GM12878 (cell line): ENCODE results near the gene FBXL14. TPM values are rescaled to one million over a fixed set of nuclear protein-coding genes. Genes with fewer than 3 reads are reported as not detected.

Experiments used
- ATAC-seq: fragments of 200-7000 bp; cut with Tn5 transposase; 3 replicates; pipeline ENCODE4 v1.9.1; 2020; ENCODE audit warnings: mild to moderate bottlenecking, moderate library complexity
- BruUV-seq: library from RNA; stranded (reverse); fragments of 400-500 nt; replicated peaks from 2 replicates; lab custom pipeline; 2021; lab: Mats Ljungman, UMichigan
- CTCF ChIA-PET: fragments of 300-600 bp; sonication (Branson Sonifier 250); formaldehyde crosslinking; extraction: SDS; loops from one replicate; lab custom pipeline; 2021; ENCODE audit warnings: inconsistent platforms; lab: Yijun Ruan, JAX
- POLR2A ChIA-PET: fragments of 350-600 bp; formaldehyde crosslinking; extraction: SDS; loops from one replicate; lab custom pipeline; 2021; ENCODE audit warnings: inconsistent platforms; lab: Charles Lee
- RAD21 ChIA-PET: fragments of 300-600 bp; sonication (Branson Sonifier 250); formaldehyde crosslinking; loops from one replicate; lab custom pipeline; 2023; ENCODE audit warnings: antibody characterized with exemption; ENCODE audit not compliant: unreplicated experiment; lab: Charles Lee
- SMC1A ChIA-PET: fragments of 300-600 bp; sonication (Branson Sonifier 250); formaldehyde crosslinking; loops from one replicate; lab custom pipeline; 2023; ENCODE audit not compliant: unreplicated experiment, uncharacterized antibody; lab: Charles Lee
- DNase-seq: peaks from one replicate; pipeline ENCODE4 v3.0.0-alpha.2; 2011; ENCODE audit warnings: low read depth, low spot score
- FAIRE-seq: peaks from 3 replicates; lab custom pipeline; 2011; peaks lifted over from hg19 to GRCh38; lab: Jason Lieb, UNC
- H2AFZ ChIP-seq: 2 replicates; pipeline ENCODE4 v1.6.0; 2011; ENCODE audit warnings: low read depth, low read length, control low read depth; ENCODE audit not compliant: control insufficient read depth
- H3K27ac ChIP-seq: 2 replicates; pipeline ENCODE4 v1.5.1; 2011; ENCODE audit warnings: control low read depth; ENCODE audit not compliant: control insufficient read depth, insufficient read depth
- H3K27me3 ChIP-seq, 2 experiments: replicated peaks in 1 of 2; 2 replicates each; pipeline versions ENCODE4 v1.6.0 to v1.6.1; 2011; ENCODE audit warnings: low read length in 1 of 2; ENCODE audit not compliant: control insufficient read depth in 2 of 2, insufficient read depth in 2 of 2
- H3K36me3 ChIP-seq, 2 experiments: 2 replicates each; pipeline ENCODE4 v1.5.1; 2011; ENCODE audit warnings: low read length in 1 of 2; ENCODE audit not compliant: control insufficient read depth in 2 of 2, insufficient read depth in 2 of 2
- H3K4me1 ChIP-seq: 2 replicates; pipeline ENCODE4 v1.6.1; 2011; ENCODE audit warnings: mild to moderate bottlenecking, low read length, moderate library complexity, mixed read lengths; ENCODE audit not compliant: control insufficient read depth, insufficient read depth
- H3K4me2 ChIP-seq: 2 replicates; pipeline ENCODE4 v1.6.0; 2011; ENCODE audit warnings: control low read depth; ENCODE audit not compliant: control insufficient read depth, insufficient read depth
- H3K4me3 ChIP-seq: fragments of 200-600 bp; sonication (generic); 2 replicates; pipeline ENCODE4 v1.5.1; 2016
- H3K79me2 ChIP-seq: 2 replicates; pipeline ENCODE4 v1.6.0; 2011; ENCODE audit warnings: low read length; ENCODE audit not compliant: control insufficient read depth, insufficient read depth
- H3K9ac ChIP-seq: 2 replicates; pipeline ENCODE4 v1.8.0; 2011; ENCODE audit warnings: low read length, control low read depth, mixed read lengths; ENCODE audit not compliant: control insufficient read depth, insufficient read depth
- H3K9me3 ChIP-seq: replicated peaks from 3 replicates; pipeline ENCODE4 v1.5.1; 2011; ENCODE audit warnings: mild to moderate bottlenecking, low read length; ENCODE audit not compliant: control insufficient read depth, insufficient read depth
- H4K20me1 ChIP-seq: 2 replicates; pipeline ENCODE4 v1.6.0; 2011; ENCODE audit not compliant: control insufficient read depth, insufficient read depth
- ELK1 ChIP-seq: IDR thresholded peaks from 2 replicates; pipeline ENCODE4 v1.6.1; 2012; ENCODE audit warnings: low read depth, low read length, improper control_type of control experiment
- GATAD2B ChIP-seq: fragments of 450-650 bp; conservative IDR thresholded peaks from 2 replicates; pipeline ENCODE4 v1.6.1; 2017; ENCODE audit warnings: low read depth, mild to moderate bottlenecking, moderate library complexity
- IKZF1 ChIP-seq: fragments of 450-650 bp; conservative IDR thresholded peaks from 2 replicates; pipeline ENCODE4 v1.6.1; 2017; ENCODE audit warnings: antibody characterized with exemption, mild to moderate bottlenecking
- IKZF2 ChIP-seq, 2 experiments: fragments of 450-650 bp; IDR thresholded peaks; 2 replicates each; pipeline ENCODE4 v1.6.1; 2017; ENCODE audit warnings: mild to moderate bottlenecking in 2 of 2, moderate library complexity in 2 of 2
- NFIC ChIP-seq: IDR thresholded peaks from 2 replicates; pipeline ENCODE4 v1.6.1; 2012; ENCODE audit warnings: low read depth, mild to moderate bottlenecking, inconsistent platforms, low read length, moderate library complexity
- NFXL1 ChIP-seq: fragments of 450-650 bp; IDR thresholded peaks from 2 replicates; pipeline ENCODE4 v1.6.1; 2017; ENCODE audit warnings: antibody characterized with exemption, mild to moderate bottlenecking, borderline replicate concordance
- RB1 ChIP-seq: fragments of 450-650 bp; formaldehyde crosslinking; IDR thresholded peaks from 2 replicates; pipeline ENCODE4 v1.6.1; 2017; ENCODE audit warnings: mild to moderate bottlenecking, borderline replicate concordance
- RUNX3 ChIP-seq: IDR thresholded peaks from 2 replicates; pipeline ENCODE4 v1.6.1; 2012; ENCODE audit warnings: low read length, inconsistent platforms
- SIN3A ChIP-seq: IDR thresholded peaks from 2 replicates; pipeline ENCODE4 v1.6.1; 2012; ENCODE audit warnings: low read depth, low read length, improper control_type of control experiment
- SIX5 ChIP-seq: IDR thresholded peaks from 2 replicates; pipeline ENCODE4 v1.6.1; 2011; ENCODE audit warnings: mild to moderate bottlenecking, low read depth, low read length, moderate library complexity; ENCODE audit not compliant: severe bottlenecking
- USF1 ChIP-seq: IDR thresholded peaks from 2 replicates; pipeline ENCODE4 v1.6.1; 2011; ENCODE audit warnings: borderline replicate concordance, low read depth, mild to moderate bottlenecking, moderate library complexity, mixed read lengths, low read length; ENCODE audit not compliant: insufficient read depth; ENCODE audit errors: extremely low read length
- WRNIP1 ChIP-seq: IDR thresholded peaks from 2 replicates; pipeline ENCODE4 v1.6.1; 2011; ENCODE audit warnings: low read depth, low read length, improper control_type of control experiment, borderline replicate concordance
- WGBS: methylation state at CpG from one replicate; pipeline ENCODE4 v1.1.6; 2016; ENCODE audit warnings: low lambda C conversion rate; ENCODE audit not compliant: insufficient replicate concordance, insufficient coverage; ENCODE audit errors: missing lambda C conversion rate; 5-methylcytosine and 5-hydroxymethylcytosine counted together
- in situ Hi-C: fragments of 300-500 bp; cut with MboI; formaldehyde crosslinking; loops from 9 replicates; pipeline ENCODE4 v1.14.3; 2018; ENCODE audit warnings: mixed read lengths
- intact Hi-C: fragments of 100-400 bp; cut with micrococcal nuclease; formaldehyde crosslinking; loops from one replicate; pipeline ENCODE4 v1.14.2; 2022; ENCODE audit not compliant: unreplicated experiment
- polyA plus RNA-seq, 11 experiments: library from polyadenylated mRNA; depleted of rRNA in 4 of 11; unstranded in 6 of 11; stranded (reverse) in 5 of 11; fragments of >200 nt; fragmentation: Nextera tagmentation in 4 of 11; fragmentation: Illumina TruSeq in 1 of 11; extraction: Ambion mirVana in 4 of 11; extraction: Trizol in 1 of 11; gene quantifications; 1 replicate in 1 of 11; 2 replicates in 10 of 11; pipeline versions ENCODE4 v1.2.1 to v1.2.3, GENCODE V29; 2011 to 2016; ENCODE audit warnings: inconsistent platforms in 2 of 11, missing spikeins in 2 of 11, low read depth in 1 of 11
- total RNA-seq, 4 experiments: library from RNA; depleted of rRNA in 3 of 4; stranded (reverse); fragments of >200 nt in 3 of 4; fragmentation: Illumina TruSeq in 1 of 4; extraction: Trizol in 1 of 4; gene quantifications; 2 replicates each; pipeline versions ENCODE4 v1.2.1 to v1.2.3, GENCODE V29; 2013 to 2021

FBXL14 gene
- total and polyA plus RNA-seq, 10 of the 15 experiments (the other 5 are each of a cell fraction or from before 2014, with no cell fraction given) = 0.44 to 19.0 (median 2.9) TPM

- CTCF ChIA-PET = interaction anchor here (0.8 to 7.3 kb wide), 9 partner anchors 9 to 516 kb away, joined by 3 to 112 read pairs (median 11); no protein-coding TSS in a partner anchor
- SMC1A ChIA-PET = interaction anchor here (3.1 to 4.7 kb wide), 3 partner anchors 15 to 515 kb away, joined by 17 to 56 read pairs (median 20); no protein-coding TSS in a partner anchor
- intact Hi-C loops = loop anchor here (5.0 kb wide), 2 partner anchors 159 to 309 kb away; no protein-coding TSS in a partner anchor
- DNase-seq (no peak), FAIRE-seq (no peak), ATAC-seq (no peak)
- 70% methylated on average over 3 of the region's 3 CpGs for WGBS
- TF ChIP-seq IKZF1 (no peak), IKZF2 (IDR thresholded peaks at IDR 0.05) (no peak), GATAD2B (no peak), NFIC (no peak), SIN3A (no peak), USF1 (no peak), NFXL1 (no peak), WRNIP1 (no peak), ELK1 (no peak), SIX5 (no peak), RB1 (no peak), RUNX3 (no peak)
- Histone ChIP-seq H3K27me3 (peaks cover 2 to 4% of the 10 kb centered on the region in 2 experiments; a peak in 2 of 4 replicates), H4K20me1 (no peaks in the 10 kb centered on the region; the same call in 1 of the 2 replicates), H3K79me2 (no peaks in the 10 kb centered on the region), H3K36me3 (no peaks in the 10 kb centered on the region), H2AFZ (no peak overlapping the region), H3K4me1 (peaks cover 6% of the 10 kb centered on the region; the same call in 1 of the 2 replicates), H3K4me3 (no peak overlapping the region), H3K27ac (no peak overlapping the region), H3K4me2 (no peak overlapping the region), H3K9me3 (no peaks in the 10 kb centered on the region), H3K9ac (no peak overlapping the region)
- no TSS peak for BruUV-seq
- POLR2A ChIA-PET = no interaction called here
- RAD21 ChIA-PET = interaction anchor here (1.0 to 2.5 kb wide), 3 partner anchors 16 to 162 kb away, joined by 3 to 44 read pairs (median 6); no protein-coding TSS in a partner anchor
- in situ Hi-C loops = no loop called here
These were observed 39.1 kb upstream of the FBXL14 start for GRCh38 chr12:1633459-1633858.
